T-helper 2 cell treated with Interferon-gamma antibody and Interleukin-4, amounts not matched to agents 5 μg/mL and 100 μg/mL, for 36 hours (primary cell): ENCODE measurements around the gene CFL1.
"Not testable (repeated sequence)": the region's sequence is repeated elsewhere in the genome, so short reads cannot be mapped to it uniquely, and the experiment has no call there.

ENCODE experiments used
- DNase-seq: peaks from one replicate; pipeline ENCODE4 v3.0.0; 2021; ENCODE audit warnings: low spot score
- H3K27ac Mint-ChIP-seq: one replicate; pipeline ENCODE4 v1.8.0; 2021; ENCODE audit warnings: mild to moderate bottlenecking, mixed read lengths
- H3K27me3 Mint-ChIP-seq: one replicate; pipeline ENCODE4 v1.8.0; 2021; ENCODE audit warnings: low read depth, mixed read lengths
- H3K36me3 Mint-ChIP-seq: one replicate; pipeline ENCODE4 v1.8.0; 2021; ENCODE audit warnings: low read depth, mixed read lengths
- H3K4me1 Mint-ChIP-seq: one replicate; pipeline ENCODE4 v1.8.0; 2021; ENCODE audit warnings: low read depth, mixed read lengths
- H3K4me3 Mint-ChIP-seq: one replicate; pipeline ENCODE4 v1.8.0; 2022; ENCODE audit warnings: mild to moderate bottlenecking, moderate library complexity, mixed read lengths
- H3K9me3 Mint-ChIP-seq: one replicate; pipeline ENCODE4 v1.8.0; 2021; ENCODE audit warnings: mixed read lengths

CFL1 gene

DNA sequence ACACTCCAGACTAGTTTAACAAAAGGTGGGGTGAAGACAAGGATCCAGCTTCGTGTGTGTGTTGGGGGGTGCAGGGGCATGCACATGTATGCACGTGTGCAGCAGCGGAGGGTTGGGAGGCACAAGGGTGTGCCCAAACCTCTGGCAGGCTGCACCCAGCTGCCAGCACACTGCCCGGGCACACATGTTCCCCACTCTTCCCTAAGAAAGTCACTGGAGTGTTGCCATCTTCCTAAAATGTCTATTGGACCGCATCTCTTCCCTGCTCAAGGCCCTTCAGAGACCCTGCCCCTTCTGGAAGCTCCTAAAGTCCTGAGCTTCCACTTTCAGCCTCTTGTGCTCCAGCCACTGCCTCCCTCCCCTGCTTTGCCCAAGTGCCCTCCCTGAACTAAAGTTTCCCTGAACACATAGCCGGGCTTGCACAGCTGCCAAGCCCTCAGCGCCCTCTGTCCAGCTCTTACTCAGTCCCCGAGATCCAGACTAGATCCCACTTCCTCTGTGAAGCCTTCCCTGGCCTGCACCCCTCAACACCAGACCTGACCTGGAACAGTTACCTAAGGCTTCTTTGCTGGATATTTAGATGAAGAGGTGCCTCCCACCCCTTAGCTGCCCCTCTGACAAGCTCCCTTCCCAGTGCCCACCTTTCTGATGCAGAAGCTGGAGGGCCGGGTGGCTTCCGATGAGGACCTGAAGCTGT is 6.0 kb downstream of the CFL1 start:
- H3K4me1 Mint-ChIP-seq: peaks cover 28% of the 10 kb centered on the region
- no peak overlapping the region for H3K4me3 Mint-ChIP-seq
- H3K27me3 Mint-ChIP-seq: no peaks in the 10 kb centered on the region
- peaks cover 65% of the 10 kb centered on the region for H3K36me3 Mint-ChIP-seq
- DNase-seq: no peak
- H3K9me3 Mint-ChIP-seq: peaks cover 8% of the 10 kb centered on the region
- peak overlapping the region; percentile 55 for H3K27ac Mint-ChIP-seq

DNA sequence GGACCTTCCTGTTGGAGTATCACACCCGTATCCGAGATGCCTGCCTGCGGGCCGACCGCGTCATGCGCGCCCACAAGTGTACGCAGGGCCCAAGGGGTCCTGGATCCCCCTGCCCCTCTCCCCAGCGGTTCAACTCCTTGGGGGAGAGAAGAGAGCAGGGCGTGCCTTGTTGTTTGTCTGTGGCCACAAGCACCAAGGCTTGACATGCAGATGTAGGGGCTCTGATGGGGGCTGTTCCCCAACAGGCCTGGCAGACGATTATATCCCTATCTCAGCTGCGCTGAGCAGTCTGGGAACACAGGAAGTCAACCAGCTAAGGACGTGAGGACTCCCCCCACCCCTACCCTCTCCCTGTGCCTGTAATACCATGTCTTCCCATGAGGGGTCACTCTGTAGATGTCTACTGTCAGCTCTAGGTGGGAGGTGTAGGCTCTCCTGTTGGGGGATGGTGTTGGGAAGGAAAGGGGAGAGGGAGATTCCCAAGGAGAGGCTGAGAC is 6.8 kb downstream of the CFL1 start:
- no peak overlapping the region for H3K27ac Mint-ChIP-seq
- no peaks in the 10 kb centered on the region for H3K27me3 Mint-ChIP-seq
- H3K36me3 Mint-ChIP-seq: peaks cover 56% of the 10 kb centered on the region
- DNase-seq: no peak
- H3K4me1 Mint-ChIP-seq: peaks cover 21% of the 10 kb centered on the region
- H3K4me3 Mint-ChIP-seq: no peak overlapping the region
- H3K9me3 Mint-ChIP-seq: peaks cover 8% of the 10 kb centered on the region

DNA sequence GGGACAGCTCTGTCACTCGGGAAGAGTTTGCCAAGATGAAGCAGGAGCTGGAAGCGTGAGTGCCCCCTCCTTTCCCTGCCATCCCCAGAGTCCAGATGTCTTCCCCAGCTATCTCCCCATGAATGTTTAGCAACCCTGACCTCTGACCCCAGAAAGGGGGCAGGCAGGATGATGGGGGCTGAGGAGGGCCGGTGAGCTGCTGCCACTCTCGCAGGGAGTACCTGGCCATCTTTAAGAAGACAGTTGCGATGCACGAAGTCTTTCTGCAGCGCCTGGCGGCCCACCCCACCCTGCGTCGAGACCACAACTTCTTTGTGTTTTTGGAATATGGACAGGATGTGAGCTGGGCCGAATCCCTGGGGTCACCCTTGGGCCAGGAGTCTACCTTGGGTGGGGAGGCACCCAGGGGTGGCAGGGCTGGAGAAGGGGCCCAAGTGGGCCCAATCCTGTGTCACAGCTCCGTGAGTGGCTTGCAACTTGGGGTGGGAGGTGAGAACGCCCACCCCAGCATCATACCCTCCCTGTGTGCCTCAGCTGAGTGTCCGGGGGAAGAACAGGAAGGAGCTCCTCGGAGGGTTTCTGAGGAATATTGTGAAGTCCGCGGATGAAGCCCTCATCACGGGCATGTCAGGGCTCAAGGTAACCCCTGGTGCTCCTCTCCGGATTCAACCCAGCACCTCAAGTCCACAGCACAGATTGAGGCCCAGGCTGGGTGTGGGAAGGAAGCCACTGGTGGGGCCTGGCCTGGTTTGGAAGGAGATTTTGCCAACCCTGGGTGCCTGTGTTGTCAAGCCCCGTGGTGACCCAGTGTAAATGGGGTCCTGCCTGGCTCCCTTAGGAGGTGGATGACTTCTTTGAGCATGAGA is 7.5 kb downstream of the CFL1 start:
- Mint-ChIP-seq H3K9me3 (peaks cover 8% of the 10 kb centered on the region), H3K27me3 (no peaks in the 10 kb centered on the region), H3K27ac (no peak overlapping the region), H3K4me3 (no peak overlapping the region), H3K36me3 (peaks cover 50% of the 10 kb centered on the region), H3K4me1 (peaks cover 14% of the 10 kb centered on the region)
- no peak for DNase-seq

DNA sequence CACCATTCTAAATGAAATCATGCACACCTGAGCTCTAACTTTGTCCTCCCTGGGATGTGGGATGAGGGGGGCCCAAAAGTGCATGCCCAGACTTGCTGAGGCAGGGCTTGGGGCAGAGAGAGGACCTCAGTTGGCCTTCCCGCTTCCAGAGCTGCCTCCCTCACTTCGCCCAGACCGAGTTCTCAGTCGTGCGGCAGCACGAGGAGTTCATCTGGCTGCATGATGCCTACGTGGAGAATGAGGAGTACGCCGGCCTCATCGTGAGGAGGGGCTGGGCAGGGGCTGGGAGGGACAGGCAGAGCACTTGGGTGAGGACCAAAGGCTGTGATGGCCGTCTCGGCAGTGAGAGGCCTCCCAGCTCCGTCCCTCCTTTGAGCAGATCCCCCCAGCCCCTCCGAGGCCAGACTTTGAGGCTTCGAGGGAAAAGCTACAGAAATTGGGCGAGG is 8.2 kb downstream of the CFL1 start:
- peaks cover 13% of the 10 kb centered on the region for H3K4me1 Mint-ChIP-seq
- peaks cover 8% of the 10 kb centered on the region for H3K9me3 Mint-ChIP-seq
- no peak overlapping the region for H3K27ac Mint-ChIP-seq
- H3K27me3 Mint-ChIP-seq: no peaks in the 10 kb centered on the region
- no peak overlapping the region for H3K4me3 Mint-ChIP-seq
- peaks cover 45% of the 10 kb centered on the region for H3K36me3 Mint-ChIP-seq
- DNase-seq: no peak

DNA sequence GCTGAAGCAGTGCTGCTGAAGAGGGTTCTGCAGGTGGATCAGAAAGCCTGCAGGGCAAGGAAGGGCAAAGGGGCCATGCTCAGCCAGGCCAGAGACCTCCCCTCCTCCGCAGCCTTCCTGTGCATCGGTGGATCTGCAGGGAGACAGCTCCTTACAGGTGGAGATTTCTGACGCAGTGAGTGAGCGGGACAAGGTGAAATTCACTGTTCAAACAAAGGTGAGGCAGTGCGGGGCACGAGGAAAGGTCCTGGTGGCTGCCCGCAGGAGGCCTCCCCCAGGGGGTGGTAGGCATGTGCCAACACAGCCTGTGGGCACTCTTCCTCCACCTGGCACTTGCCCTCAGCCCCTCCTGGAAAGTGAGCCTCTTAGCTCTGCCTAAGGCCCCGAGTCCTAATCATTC is 8.6 kb downstream of the CFL1 start:
- Mint-ChIP-seq H3K4me3 (no peak overlapping the region), H3K36me3 (peaks cover 41% of the 10 kb centered on the region), H3K4me1 (peaks cover 8% of the 10 kb centered on the region), H3K27me3 (no peaks in the 10 kb centered on the region), H3K27ac (no peak overlapping the region), H3K9me3 (peaks cover 8% of the 10 kb centered on the region)
- DNase-seq: no peak

DNA sequence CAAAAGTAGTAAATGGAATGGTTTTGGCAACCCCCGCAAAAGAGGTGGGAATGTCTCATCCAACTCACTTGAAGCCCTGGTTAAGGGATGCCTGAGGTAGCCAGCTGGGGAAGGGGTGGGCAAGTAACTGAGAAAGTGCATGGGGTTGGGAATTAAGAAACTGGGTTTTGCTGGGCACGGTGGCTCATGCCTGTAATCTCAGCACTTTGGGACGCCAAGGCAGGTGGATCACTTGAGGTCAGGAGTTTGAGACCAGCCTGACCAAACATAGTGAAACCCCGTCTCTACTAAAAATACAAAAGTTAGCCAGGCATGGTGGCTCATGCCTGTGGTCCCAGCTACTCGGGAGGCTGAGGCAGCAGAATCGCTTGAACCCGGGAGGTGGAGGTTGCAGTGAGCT is 9.3 kb downstream of the CFL1 start:
- not testable (repeated sequence) for H3K9me3 Mint-ChIP-seq, H3K27ac Mint-ChIP-seq, DNase-seq, H3K4me3 Mint-ChIP-seq, H3K4me1 Mint-ChIP-seq, H3K27me3 Mint-ChIP-seq
- H3K36me3 Mint-ChIP-seq: peaks cover 34% of the 10 kb centered on the region

DNA sequence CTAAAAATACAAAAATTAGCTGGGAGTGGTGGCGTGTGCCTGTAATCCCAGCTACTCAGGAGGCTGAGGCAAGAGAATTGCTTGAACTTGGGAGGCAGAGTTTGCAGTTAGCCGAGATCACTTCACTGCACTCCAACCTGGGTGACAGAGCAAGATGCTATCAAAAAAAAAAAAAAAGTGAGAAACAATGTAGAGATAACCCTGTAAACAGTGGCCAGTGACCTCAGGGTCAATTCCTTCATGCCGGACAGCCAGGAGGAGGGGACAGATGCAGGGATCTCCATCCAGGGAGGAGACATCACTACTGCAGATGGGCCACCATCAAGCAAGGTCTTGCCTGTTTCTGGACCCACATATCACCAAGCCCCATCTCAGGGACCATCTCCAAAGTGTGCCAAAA is 10.2 kb downstream of the CFL1 start:
- DNase-seq: no peak
- peaks cover 8% of the 10 kb centered on the region for H3K9me3 Mint-ChIP-seq
- H3K27ac Mint-ChIP-seq: no peak overlapping the region
- H3K27me3 Mint-ChIP-seq: no peaks in the 10 kb centered on the region
- H3K4me1 Mint-ChIP-seq: peaks cover 2% of the 10 kb centered on the region
- H3K36me3 Mint-ChIP-seq: peaks cover 26% of the 10 kb centered on the region
- H3K4me3 Mint-ChIP-seq: no peak overlapping the region

DNA sequence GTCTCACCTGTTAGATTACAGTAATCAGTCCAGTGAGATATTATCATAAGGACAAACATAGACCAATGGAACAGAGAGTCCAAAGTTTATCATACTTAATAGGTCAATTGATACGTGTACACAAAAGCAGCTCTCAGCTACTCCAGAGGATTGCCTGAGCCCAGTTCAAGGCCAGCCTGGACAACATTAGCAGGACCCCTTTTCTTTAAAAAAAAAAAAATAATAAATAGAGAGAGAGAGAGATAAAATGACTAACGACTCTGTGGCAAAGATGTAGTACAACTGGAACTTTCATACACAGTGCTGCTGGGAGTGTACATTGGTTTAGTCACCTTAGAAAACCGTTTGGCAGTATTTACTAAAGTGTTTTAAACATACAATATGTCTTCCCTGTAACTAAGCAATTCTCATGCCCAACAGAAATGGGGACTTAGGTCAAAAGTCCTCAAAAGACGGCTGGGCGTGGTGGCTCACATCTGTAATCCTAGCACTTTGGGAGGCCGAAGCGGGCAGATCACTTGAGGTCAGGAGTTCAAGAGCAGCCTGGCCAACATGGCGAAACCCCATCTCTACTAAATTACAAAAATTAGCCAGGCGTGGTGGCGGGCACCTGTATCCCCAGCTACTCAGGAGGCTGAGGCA is 13.6 kb downstream of the CFL1 start:
- H3K4me3 Mint-ChIP-seq: no peak overlapping the region
- H3K4me1 Mint-ChIP-seq: no peaks in the 10 kb centered on the region

DNA sequence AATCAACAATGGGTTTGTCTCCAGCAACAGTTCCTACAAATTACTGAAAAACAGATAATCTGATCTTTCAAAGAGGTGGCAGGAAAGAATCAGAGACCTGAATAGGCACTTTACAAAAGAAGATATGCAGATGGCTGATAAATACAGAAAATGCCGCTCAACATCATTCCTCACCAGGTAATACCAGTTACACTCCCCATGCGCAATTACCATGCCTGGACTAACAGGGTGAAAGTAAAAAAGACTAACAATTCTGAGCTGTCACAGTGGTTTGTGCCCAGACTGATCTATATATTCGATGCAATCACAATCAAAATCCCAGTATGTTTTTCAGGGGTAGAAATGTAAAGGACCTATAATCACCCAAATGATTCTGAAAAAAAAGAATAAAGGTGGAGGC is 14.2 kb downstream of the CFL1 start:
- Mint-ChIP-seq H3K9me3 (no peaks in the 10 kb centered on the region), H3K4me3 (no peak overlapping the region), H3K27me3 (no peaks in the 10 kb centered on the region)

More for the DNA sequence above, 13.6 kb downstream of the CFL1 start:
- DNase-seq: no peak
- H3K9me3 Mint-ChIP-seq: no peaks in the 10 kb centered on the region
- no peak overlapping the region for H3K27ac Mint-ChIP-seq
- no peaks in the 10 kb centered on the region for H3K27me3 Mint-ChIP-seq
- no peaks in the 10 kb centered on the region for H3K36me3 Mint-ChIP-seq

DNA sequence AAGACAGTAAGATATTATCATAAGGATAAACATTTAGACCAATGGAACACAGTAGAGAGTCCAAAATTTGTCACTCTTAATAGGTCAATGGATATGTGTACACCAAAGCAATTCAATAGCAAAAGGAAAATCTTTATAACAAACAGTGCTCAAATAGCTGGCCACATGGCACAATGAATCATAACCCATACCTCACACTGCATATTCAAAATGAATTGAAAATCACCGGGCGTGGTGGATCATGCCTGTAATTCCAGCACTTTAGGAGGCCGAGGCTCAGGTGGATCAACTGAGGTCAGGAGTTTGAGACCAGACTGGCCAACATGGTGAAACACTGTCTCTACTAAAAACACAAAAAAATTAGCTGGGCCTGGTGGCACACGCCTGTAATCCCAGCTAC is 15.8 kb downstream of the CFL1 start:
- no peaks in the 10 kb centered on the region for H3K27me3 Mint-ChIP-seq
- H3K4me1 Mint-ChIP-seq: no peaks in the 10 kb centered on the region
- no peak overlapping the region for H3K27ac Mint-ChIP-seq
- no peak overlapping the region for H3K4me3 Mint-ChIP-seq
- H3K9me3 Mint-ChIP-seq: no peaks in the 10 kb centered on the region
- no peaks in the 10 kb centered on the region for H3K36me3 Mint-ChIP-seq
- DNase-seq: no peak

More for the DNA sequence above, 14.2 kb downstream of the CFL1 start:
- H3K36me3 Mint-ChIP-seq: no peaks in the 10 kb centered on the region
- H3K27ac Mint-ChIP-seq: no peak overlapping the region
- H3K4me1 Mint-ChIP-seq: no peaks in the 10 kb centered on the region
- DNase-seq: no peak

DNA sequence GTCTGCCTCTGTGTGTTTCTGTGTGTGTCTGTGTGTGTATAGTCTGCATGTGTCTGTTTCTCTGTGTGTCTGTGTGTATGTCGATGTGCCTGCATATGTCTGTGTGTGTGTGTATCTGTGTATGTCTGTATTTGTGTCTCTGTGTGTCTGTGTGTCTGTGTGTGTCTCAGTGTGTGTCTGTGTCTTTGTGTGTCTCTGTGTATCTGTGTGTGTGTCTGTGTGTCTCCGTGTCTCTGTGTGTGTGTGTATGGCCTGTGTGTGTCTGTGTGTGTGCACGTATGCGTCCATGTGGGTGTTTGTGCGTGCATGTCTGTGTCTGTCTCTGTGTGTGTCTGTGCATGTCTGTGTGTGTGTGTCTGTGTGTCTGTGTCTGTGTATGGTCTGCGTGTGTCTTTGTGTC is 23.8 kb downstream of the CFL1 start:
- H3K36me3 Mint-ChIP-seq: no peaks in the 10 kb centered on the region
- DNase-seq: no peak
- no peak overlapping the region for H3K4me3 Mint-ChIP-seq
- H3K9me3 Mint-ChIP-seq: no peaks in the 10 kb centered on the region
- H3K27me3 Mint-ChIP-seq: peaks cover 16% of the 10 kb centered on the region
- peaks cover 10% of the 10 kb centered on the region for H3K4me1 Mint-ChIP-seq
- no peak overlapping the region for H3K27ac Mint-ChIP-seq

DNA sequence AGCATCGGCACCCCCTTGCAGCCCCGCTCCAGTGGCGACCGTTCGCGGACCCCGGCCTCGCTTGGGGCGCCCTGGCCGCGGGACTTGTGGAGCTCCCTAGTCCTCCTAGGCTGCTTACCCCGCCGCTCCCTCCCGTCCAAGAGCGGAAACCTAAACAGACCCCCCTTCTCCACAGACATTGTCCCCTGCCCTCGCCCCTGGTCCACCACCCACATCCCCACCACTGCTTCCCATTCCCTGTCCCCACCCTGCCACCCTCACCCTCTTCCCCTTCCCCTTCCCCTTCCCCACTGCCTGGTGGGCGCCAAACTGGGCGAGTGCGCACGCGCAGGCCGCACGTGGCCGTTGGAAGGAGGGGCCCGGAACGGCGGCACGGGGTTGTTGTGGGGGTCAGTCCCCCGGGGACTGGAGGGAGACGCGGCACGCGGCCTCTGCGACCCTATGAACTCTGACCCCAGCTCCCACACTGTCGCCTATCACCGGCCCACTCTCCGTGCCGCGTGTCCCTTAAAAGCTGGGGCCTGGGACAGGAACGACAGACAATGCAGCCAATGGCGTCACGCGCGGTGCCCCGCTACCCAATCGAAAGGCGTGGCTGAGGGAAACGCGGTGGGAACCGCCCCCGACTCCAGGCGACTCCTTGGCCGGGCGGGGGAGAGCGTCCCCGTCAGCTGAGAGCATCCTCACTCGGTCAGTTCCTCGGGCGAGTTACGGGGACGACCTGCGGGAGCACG is 24.5 kb downstream of the CFL1 start, which contains the start of gene SNX32:
SNX32 (plus strand) TSS at position 667 of the 734 bp plus-strand sequence. CDS start 103 bp downstream, outside the sequence.
- Mint-ChIP-seq H3K4me1 (peaks cover 12% of the 10 kb centered on the region), H3K27ac (no peak within 1 kb of the TSS), H3K4me3 (no peak within 1 kb of the TSS), H3K27me3 (peaks cover 16% of the 10 kb centered on the region), H3K9me3 (no peaks in the 10 kb centered on the region), H3K36me3 (no peaks in the 10 kb centered on the region)
- peak; percentile 94 for DNase-seq

DNA sequence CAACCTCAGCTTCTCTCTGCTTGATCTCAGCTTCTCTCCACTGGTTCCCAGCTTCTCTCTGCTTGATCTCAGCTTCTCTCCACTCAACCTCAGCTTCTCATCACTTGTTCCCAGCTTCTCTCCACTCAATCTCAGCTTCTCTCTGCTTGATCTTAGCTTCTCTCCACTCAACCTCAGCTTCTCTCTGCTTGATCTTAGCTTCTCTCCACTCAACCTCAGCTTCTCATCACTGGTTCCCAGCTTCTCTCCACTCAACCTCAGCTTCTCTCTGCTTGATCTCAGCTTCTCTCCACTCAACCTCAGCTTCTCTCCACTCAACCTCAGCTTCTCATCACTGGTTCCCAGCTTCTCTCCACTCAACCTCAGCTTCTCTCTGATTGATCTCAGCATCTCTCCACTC is 25.7 kb downstream of the CFL1 start:
- peaks cover 16% of the 10 kb centered on the region for H3K27me3 Mint-ChIP-seq
- not testable (repeated sequence) for DNase-seq, H3K27ac Mint-ChIP-seq, H3K9me3 Mint-ChIP-seq, H3K36me3 Mint-ChIP-seq
- peak overlapping the region; percentile 5 for H3K4me3 Mint-ChIP-seq
- peaks cover 16% of the 10 kb centered on the region for H3K4me1 Mint-ChIP-seq
